DND-41 (cell line): Measurements from ENCODE around the gene DNAH5.

Experiments used
- EZH2 ChIP-seq: IDR thresholded peaks from 3 replicates; pipeline ENCODE4 v1.6.1; 2012; ENCODE audit warnings: borderline replicate concordance, low read depth, mild to moderate bottlenecking, moderate library complexity, low read length, inconsistent platforms; ENCODE audit not compliant: severe bottlenecking
- TF ChIP-seq, protein P1 (sequence below): IDR thresholded peaks from 2 replicates; pipeline ENCODE4 v1.5.1; 2012; ENCODE audit warnings: borderline replicate concordance, low read length, moderate library complexity, mild to moderate bottlenecking; ENCODE audit not compliant: poor library complexity, severe bottlenecking; ENCODE audit errors: extremely low read depth

DNA sequence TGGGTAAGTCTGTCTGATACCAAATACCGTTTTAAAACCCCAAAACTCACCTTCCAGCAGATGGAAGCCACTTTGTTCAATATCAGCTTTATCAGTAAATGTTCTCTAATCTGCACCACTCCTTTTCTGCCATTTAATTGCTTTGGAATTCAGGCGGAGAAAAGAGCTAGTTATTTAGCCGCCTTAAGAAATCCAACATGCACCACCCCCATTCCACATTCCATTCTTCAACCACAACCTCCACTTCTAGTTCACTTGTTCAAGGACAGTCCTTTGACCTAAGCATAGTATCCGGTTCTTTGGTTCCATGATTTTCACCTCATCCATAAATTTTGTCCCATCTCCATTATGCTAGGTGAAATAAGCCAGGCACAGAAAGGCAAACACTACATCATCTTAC, 240.1 kb downstream of the DNAH5 start:
- TF ChIP-seq, protein P1, sequence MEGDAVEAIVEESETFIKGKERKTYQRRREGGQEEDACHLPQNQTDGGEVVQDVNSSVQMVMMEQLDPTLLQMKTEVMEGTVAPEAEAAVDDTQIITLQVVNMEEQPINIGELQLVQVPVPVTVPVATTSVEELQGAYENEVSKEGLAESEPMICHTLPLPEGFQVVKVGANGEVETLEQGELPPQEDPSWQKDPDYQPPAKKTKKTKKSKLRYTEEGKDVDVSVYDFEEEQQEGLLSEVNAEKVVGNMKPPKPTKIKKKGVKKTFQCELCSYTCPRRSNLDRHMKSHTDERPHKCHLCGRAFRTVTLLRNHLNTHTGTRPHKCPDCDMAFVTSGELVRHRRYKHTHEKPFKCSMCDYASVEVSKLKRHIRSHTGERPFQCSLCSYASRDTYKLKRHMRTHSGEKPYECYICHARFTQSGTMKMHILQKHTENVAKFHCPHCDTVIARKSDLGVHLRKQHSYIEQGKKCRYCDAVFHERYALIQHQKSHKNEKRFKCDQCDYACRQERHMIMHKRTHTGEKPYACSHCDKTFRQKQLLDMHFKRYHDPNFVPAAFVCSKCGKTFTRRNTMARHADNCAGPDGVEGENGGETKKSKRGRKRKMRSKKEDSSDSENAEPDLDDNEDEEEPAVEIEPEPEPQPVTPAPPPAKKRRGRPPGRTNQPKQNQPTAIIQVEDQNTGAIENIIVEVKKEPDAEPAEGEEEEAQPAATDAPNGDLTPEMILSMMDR, result no peak
- TF ChIP-seq EZH2, result no peak
